Sciatic nerve (tissue), 2 donors: ENCODE measurements around the gene DCBLD2. TPM values are rescaled to one million over a fixed set of nuclear protein-coding genes. Genes with fewer than 3 reads are reported as not detected.
A peak's percentile ranks its signal among the peaks of the same experiment; 100 is the strongest.

ENCODE experiments used
- ATAC-seq: fragments of 200-7000 bp; cut with Tn5 transposase; one replicate; pipeline ENCODE4 v1.9.1; 2020; ENCODE audit warnings: mild to moderate bottlenecking, moderate library complexity
- DNase-seq: peaks from one replicate; pipeline ENCODE4 v3.0.0-alpha.2; 2020; ENCODE audit warnings: low spot score
- intact Hi-C: fragments of 100-400 bp; cut with DNase I; formaldehyde crosslinking; loops from one replicate; pipeline ENCODE4 v1.14.2; 2022
- total RNA-seq: library from RNA; stranded (reverse); fragmentation: NEBNext Ultra II Directional; extraction: Animal tissue kit (Norgen Biotek cat#: 25700); gene quantifications from one replicate; pipeline ENCODE4 v1.2.1, GENCODE V29; 2021
- donor health status: DM: no; HTN: no; CAD: no.
- donor health status: DM: no; HTN: no; CAD: no.

Gene DCBLD2, protein sequence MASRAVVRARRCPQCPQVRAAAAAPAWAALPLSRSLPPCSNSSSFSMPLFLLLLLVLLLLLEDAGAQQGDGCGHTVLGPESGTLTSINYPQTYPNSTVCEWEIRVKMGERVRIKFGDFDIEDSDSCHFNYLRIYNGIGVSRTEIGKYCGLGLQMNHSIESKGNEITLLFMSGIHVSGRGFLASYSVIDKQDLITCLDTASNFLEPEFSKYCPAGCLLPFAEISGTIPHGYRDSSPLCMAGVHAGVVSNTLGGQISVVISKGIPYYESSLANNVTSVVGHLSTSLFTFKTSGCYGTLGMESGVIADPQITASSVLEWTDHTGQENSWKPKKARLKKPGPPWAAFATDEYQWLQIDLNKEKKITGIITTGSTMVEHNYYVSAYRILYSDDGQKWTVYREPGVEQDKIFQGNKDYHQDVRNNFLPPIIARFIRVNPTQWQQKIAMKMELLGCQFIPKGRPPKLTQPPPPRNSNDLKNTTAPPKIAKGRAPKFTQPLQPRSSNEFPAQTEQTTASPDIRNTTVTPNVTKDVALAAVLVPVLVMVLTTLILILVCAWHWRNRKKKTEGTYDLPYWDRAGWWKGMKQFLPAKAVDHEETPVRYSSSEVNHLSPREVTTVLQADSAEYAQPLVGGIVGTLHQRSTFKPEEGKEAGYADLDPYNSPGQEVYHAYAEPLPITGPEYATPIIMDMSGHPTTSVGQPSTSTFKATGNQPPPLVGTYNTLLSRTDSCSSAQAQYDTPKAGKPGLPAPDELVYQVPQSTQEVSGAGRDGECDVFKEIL
- total RNA-seq = 41.8 TPM

DNA sequence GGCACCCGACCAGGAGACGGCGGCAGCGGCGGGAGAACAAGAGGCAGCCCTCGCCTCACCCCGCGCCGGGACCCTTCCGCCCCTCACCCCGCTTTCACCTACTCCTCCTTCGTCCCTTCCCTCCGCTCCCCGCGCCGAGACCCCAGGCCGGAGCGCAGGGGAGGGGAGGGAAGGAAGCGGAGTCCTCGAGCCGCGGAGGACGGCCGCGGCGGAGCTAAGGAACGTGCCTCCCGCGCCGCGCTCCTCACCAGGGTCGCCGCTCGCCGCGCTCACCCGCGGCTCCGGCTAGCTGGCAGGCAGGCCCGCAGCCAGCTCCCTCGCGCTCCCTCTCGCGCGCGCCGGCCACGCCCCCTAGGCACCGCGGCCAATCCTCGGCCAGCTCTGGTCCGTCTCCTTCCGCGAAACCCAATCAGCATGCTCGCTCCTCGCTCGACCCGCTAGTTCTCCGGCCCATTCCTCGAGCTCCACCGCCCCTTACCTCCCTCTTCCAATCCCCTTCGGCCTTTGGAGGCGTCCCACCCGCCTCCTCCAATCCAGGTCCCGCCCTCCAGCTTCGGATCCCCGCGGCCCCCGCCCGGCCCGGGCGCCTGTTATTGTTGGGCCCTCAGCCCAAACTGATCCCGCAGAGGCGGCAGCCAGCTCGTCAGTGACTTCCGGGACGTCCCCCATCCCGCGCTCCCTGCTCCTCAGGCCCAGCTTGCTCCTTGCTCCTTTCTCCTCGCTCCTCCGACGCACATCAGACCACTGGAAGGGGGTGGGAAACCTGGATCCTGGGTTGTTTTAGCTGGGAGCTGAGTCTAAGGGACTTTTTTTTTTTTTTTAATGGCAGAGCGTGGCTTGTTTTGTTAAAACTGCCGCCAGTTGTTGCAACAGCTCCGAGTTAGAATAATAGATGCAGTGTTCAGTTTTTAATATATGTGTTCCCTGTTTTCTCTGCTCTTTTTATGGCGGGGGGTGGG lies at the start of gene DCBLD2:
DCBLD2 (minus strand) TSS at position 304 of the 959 bp plus-strand sequence. CDS start 369 bp downstream, outside the sequence.
- peak; percentile 98 for DNase-seq
- intact Hi-C loops = no loop called here

DNA sequence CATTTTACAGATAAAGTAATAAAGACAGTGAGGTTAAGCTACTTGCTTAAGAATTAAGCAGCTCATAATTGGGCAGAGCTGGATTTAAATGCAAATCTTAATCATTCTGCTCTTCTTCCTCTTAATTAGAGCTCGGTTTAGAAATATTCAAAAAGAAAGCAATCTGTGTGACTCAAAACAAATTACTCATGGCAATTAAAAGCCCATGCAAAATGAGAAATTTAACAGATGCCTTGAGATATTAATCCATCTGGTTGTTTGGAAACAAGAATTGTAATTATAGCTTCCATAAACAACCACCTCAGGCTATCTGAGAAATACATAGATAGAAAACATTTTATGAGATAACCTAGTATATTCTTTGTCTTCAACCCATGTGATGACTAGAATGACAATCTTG lies 44.2 kb upstream of the DCBLD2 start:
- ATAC-seq (no peak), DNase-seq (no peak)
- intact Hi-C loops = no loop called here

More for the DNA sequence above, at the start of gene DCBLD2:
- ATAC-seq = peak; percentile 99

DNA sequence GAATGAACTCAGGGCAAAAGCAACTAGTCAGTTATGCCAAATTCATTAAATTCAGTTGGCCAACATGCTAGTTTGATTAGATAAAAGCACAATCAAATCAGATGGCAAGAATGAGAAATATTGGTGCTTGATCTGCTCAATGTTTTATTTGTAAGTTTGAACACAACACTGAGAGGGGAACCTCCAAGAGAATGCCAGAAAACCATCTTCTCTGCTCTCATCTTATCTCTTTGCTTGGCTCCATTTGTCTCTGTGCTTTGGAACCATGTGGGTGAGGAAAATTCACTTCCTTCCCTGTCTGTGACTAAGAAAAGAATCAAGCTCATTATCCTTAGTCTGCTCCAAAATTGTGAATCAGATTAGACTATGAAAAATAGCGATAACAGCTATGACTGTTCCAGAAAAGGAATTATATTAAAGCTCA lies 43.6 kb upstream of the DCBLD2 start:
- ATAC-seq = no peak
- DNase-seq = no peak
- intact Hi-C loops = no loop called here

DNA sequence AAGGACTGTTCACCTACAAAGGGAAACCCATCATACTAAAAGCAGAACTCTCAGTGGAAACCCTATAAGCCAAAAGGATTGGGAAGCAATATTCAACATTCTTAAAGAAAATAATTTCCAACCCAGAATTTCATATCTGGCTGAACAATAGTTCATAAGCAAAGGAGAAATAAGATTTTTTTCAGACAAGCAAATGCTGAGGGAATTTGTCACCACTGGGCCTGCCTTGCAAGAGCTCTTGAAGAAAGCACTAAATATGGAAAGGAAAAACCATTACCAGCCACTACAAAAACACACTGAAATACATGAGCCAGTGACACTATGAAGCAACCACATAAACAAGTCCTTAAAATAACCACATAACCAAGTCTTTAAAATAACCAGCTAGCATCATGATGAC lies 28.9 kb upstream of the DCBLD2 start:
- ATAC-seq = no peak
- DNase-seq = no peak
- intact Hi-C loops = no loop called here

DNA sequence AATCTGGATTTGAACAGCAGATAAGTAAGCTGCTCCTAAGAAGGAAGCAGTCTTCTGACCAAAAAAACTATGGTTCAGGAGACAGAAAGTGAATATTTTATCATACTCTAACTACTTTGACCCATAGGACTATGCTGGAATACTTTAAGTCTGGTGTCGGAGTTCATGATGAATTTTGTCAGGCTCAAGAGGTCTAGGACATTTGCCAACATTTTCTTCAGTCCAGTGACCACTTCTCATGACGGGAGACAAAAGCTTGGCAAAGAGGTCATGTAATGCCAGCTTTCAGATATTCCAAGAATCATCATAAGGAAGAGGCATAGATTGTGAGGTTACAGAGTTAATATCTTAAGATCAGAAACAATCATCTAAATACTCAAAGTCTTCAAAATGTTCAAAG lies 20.5 kb upstream of the DCBLD2 start:
- DNase-seq (no peak), ATAC-seq (no peak)
- intact Hi-C loops = no loop called here

DNA sequence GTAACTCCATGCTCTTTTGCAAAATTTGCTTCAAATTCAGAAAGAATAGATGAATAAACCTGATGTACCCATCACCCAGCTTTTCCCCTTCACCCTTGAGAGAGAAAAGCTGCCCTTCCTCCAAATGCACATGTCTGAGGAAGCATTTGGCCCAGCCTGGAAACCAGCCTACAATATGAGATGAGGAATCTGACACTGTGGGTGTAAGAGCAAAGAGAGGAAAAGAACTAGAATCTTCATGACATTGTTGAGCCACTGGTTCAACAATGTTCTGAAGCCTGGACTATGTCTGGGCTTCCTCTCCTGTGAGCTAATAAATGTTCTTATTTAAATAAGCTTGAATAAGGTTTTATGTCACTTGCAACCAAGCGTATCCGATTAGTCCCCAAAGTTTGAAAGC lies 18.7 kb upstream of the DCBLD2 start:
- ATAC-seq (no peak), DNase-seq (no peak)
- intact Hi-C loops = no loop called here

DNA sequence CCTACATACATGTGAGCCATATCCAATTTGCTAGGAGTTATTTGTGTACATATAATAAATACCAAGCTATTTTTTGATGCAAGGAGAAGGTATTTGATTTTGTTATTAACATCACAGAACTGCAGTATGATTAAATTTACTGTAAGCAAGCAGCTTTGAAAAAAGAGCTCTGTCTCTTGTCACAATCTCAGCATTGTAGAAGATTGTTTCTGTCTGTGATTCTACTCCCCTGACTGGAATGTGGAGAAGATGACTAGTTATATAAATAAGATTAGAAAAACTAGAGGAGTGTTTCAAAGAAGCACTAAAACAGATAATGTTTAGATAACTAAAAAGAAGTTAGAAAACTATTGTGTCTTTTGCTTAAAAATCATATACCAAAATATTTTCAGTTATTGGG lies 17.1 kb upstream of the DCBLD2 start:
- intact Hi-C loops = no loop called here
- DNase-seq (no peak), ATAC-seq (no peak)

DNA sequence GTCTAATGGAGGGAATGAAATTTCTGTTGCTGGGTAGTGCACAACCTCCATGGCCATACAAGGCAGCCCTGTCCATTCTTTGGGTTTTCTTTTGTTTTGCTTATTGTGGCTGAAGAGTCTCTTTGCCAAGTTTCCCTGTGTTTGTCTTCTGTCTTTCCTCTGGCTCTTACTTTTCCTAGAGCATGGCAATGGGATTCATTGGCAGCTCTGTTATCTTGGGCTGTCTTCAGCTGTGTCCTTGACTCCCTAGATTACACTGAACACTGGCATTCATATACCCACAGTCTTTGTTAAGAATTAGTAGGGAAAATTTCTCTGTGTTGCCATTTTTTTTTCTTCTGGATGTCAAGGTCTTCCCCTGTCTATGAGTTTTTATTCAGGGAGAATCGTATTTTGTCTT lies 16.1 kb upstream of the DCBLD2 start:
- intact Hi-C loops = no loop called here
- DNase-seq (no peak), ATAC-seq (no peak)

DNA sequence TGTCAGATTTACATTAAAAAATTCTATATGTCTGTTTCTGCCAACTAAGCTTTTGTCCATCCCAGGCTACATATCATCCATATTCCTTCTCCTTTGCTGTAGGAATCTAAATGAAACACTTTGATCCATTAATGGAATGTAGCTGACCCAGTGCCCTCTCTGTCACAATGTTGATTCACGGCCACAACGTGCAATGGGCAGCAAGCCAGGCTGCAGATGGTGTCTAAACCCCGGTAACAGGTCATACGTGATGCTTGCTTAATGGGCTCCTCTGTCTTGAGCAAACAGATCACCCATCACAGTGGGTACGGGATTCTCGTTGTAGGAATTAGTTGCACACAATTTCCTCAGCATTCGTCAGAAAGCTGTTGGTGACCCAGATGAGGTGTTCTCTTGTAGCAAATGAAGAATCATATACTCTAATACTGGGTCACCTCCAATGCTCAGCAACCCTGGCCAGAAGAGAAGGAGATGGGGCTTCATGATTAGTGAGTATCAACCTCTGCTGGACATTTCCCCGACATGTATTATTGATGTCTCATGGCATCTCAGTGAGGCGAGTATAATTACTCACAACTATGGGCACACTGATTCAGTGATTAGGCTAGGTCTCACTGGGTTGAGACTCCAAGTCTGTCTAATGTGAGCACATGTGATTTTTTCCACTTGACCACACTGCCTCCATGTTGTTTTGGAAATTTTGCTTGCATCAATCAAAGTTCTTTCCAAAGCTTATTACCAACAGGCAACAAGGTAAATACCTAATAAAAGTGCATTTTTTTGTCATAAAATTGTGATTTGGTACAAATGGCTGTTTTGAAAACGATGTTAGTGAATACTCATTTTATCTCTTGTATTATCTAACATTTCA lies 12.9 kb upstream of the DCBLD2 start:
- DNase-seq (no peak), ATAC-seq (no peak)

DNA sequence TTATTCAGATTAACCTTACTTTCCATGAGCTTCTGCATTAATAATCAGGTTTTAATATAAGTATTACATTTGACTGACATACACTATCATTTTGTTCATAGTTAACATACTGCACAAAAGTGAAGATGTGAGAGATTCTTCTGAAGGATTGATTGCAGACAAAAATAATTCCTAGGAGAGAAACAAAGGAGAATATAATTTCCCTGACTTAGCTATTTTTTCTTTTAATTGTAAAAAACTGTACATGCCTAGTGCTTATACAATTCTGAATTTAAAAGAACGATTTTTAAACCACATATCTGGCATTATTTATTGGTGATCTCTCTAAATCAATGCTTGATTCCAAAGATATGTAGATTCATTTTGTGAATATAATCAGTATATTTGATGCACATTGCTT lies 11.0 kb upstream of the DCBLD2 start:
- DNase-seq = no peak
- intact Hi-C loops = no loop called here
- no peak for ATAC-seq

More for the DNA sequence above, 12.9 kb upstream of the DCBLD2 start:
- intact Hi-C loops = no loop called here

DNA sequence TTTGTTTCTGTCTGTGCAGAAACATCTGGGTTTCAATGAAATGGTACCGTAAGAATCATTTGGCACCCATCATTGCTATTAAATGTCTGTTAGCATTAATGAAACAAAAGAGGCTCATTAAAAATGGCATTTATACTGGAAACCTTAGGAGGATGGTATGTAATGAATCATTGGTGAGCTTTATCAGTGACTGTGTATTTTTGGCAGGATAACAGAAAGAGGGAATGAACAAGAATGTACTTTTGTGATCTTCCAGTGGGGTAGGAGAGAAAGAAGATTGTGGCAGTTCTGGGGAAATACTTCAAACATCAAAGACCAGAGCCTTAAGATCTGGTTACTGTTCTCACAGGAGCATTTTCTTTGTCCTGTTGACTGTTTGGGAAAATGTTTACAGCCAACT lies 4.7 kb upstream of the DCBLD2 start:
- DNase-seq = no peak
- intact Hi-C loops = no loop called here
- no peak for ATAC-seq

DNA sequence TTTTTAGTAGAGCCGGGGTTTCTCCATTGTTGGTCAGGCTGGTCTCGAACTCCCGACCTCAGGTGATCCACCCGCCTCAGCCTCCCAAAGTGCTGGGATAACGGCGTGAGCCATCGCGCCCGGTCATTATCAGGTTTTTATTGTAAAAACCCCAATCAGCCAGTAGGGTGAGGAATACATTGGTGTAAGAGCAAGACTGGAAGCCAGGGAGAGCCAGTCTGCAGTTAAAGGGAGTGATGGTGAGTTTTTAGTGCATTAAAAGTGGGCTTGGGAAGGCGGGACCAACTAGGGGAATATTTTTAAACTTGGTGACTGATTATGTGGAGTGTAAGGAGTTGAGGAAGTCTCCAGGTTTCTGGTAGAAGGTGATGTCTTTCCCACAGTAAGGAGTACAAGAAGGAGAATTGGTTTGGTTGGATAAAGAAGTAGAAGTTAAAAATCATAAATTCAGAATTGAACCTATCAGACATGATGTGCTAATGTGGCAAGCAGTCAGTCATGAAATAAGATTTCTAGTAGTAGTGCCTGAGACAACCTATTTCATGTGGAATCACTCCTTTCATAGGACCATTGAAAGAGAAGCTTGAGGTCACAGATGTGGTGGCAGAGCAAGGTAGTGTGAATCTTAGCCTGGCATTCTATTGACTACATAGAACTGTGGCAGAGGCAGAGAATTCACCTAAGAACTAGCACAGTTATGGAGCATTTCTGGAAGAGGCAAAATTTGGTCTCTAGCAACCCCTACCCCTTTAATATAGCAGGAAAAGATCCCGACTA lies 2.4 kb upstream of the DCBLD2 start:
- ATAC-seq = no peak
- DNase-seq = no peak
- intact Hi-C loops = no loop called here

DNA sequence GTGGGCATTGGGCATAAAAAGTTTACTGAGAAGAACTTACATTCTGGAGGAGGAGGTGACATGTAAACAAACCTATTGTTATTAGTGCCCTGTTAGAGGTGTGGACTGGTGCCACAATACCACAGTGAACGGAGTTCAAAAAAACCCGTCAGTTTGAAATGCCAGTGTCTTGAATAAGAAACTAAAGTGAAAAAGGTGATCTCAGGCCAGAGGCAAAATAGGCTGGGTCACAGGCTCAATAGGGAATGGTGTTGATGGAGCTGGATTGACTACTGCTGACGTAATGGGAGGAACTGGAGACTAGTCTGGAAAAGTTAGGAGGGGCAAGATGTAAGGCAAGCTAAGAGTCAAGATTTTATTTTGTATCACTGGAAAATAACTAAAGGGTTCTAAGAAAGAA lies 1.6 kb upstream of the DCBLD2 start:
- intact Hi-C loops = no loop called here
- no peak for ATAC-seq
- DNase-seq = no peak

DNA sequence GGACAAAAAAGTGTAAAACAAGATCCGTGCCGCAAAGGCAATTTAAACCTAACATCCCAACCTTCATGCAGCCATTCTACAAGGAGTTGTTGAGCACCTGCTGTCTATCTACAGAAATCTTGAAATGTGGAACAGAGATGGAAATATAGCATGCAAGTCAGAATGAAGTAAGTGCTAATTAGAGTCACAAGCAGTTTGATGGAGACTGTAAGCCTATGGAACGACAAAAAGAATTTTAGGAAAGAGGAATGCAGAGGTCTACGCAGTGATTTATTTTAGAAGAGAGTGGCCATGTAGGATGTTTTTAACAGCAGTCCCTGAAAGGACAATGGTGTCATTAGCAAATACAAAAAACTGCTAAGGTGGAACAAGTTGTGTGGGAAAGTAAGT lies 851 bp upstream of the DCBLD2 start:
- intact Hi-C loops = no loop called here

DNA sequence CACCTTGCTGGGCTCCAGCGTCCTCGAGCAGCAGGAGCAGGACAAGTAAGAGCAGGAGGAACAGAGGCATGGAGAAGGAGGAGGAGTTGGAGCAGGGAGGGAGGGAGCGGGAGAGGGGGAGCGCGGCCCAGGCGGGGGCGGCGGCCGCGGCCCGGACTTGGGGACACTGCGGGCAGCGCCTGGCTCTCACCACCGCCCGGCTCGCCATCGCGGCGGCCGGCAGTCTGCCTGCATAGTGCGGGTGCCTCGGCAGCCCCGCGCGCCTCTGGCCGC lies 440 bp downstream of the DCBLD2 start:
- ATAC-seq = peak; percentile 50
- DNase-seq = peak; percentile 74
- intact Hi-C loops = no loop called here

More for the DNA sequence above, 851 bp upstream of the DCBLD2 start:
- ATAC-seq (no peak), DNase-seq (no peak)

DNA sequence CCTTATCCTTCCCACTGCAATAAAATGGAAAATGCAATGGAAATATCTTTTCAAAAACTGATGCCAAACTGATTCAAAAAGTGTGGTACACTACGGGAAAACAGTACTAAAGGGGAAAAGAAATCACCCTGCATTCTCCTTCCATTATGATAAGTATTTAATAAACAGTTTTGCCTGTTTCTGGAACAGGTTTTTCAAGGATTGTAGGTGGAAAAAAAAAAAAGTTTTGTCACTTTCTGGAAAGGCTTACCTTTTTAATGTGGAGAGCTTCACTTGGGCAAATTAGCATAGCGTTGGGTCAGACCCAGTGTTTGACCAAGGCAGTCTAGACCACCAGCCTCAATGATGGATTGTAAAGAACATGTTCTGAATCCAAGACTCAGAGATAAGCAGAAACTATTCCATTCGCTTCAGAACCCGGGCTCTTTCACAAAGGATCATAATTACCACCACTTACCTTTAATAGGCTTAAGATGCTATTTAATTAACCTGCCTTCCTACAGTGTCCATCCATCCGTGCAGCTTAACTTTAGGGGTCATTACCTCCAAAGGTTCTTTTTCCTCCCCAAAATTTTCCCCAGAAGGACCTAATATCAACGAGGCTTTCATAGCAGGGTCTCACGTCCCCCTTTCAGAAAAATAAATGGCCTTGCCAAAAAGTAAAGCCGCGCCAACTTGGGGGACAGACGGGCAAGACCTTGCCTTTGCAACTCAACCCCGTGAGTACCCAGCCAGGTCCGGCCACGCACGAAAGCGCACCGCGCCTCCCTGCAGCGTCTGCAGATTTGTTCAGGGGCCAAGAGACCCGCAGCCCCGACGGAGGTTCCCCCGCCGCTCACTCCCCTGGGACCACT lies 1.0 kb downstream of the DCBLD2 start:
- ATAC-seq (no peak), DNase-seq (no peak)
- intact Hi-C loops = no loop called here

DNA sequence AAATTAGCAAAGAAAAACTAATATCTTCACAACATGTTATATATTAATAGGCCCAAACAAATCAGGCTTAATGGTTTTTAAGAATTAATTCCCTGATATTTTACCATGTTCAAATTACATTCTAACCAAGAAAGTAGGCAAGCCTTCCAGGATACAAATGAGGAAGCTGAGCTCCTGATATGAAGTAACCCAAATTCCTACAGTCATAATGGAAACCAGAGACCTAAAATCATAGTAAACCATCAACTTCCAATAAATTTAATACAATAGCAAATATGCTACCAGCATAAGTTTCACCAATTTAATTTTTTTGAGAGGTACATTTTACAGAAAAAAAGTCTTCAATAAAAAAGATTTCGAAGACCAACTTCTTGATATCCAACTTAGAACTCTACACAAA lies 3.8 kb downstream of the DCBLD2 start:
- intact Hi-C loops = no loop called here
- ATAC-seq (no peak), DNase-seq (no peak)
